GM18909 (cell line): Measurements from ENCODE around the gene OR6K6.
A peak's percentile ranks its signal among the peaks of the same experiment; 100 is the strongest.

ENCODE experiments used
- ATAC-seq: cut with Tn5 transposase; IDR thresholded peaks from one replicate; pipeline ENCODE4 v1.9.1; 2021; ENCODE audit warnings: mild to moderate bottlenecking; ENCODE audit not compliant: unreplicated experiment, poor library complexity

Gene OR6K6

DNA sequence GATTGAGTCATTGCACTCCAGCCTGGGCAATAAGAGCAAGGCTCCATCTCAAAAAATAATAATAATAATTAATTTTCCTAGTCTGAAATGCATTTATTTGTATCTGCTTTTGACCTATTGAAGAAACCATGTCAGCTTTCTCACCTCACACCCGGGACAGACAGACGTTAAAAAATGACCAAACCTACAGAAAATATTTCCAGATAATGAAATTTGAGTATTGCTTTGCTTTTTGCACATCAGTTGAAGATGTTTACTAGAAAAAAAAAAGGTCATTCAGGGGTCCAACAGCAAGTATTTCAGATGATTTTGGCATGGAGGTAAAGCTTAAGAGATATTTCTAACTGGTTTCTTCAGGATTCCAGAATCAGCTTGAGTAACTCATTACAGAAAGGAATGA, at the start of gene OR6K6:
TSS of gene OR6K6 (plus strand) at position 301 of the 400 bp plus-strand sequence. CDS start 168 bp downstream, outside the sequence.
- no peak for ATAC-seq

DNA sequence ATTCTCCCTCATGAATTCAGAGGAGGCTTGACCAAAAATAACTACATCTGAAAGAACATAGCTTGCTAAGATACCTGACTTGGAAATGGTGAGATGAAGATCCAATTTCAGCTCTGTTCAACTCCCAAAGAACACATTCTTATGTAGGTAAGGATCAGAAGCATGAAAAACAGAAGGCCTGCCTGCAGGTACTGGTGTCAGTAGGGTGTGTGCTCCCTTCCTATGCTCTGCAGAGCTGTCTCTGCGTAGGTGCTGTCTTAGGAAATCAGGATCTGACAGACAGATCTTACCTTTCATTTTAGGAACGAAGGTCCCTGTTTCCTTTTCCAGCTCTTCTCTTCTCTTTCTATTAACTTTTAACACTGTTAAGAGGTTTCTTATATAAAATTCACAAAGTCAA, 48.4 kb upstream of the OR6K6 start:
- ATAC-seq = no peak

- no peak for ATAC-seq
Measured at GRCh38 chr1:158711098-158711497, 43.4 kb upstream of the OR6K6 start.

- no peak for ATAC-seq
Measured at GRCh38 chr1:158714754-158715153, 39.8 kb upstream of the OR6K6 start.

DNA sequence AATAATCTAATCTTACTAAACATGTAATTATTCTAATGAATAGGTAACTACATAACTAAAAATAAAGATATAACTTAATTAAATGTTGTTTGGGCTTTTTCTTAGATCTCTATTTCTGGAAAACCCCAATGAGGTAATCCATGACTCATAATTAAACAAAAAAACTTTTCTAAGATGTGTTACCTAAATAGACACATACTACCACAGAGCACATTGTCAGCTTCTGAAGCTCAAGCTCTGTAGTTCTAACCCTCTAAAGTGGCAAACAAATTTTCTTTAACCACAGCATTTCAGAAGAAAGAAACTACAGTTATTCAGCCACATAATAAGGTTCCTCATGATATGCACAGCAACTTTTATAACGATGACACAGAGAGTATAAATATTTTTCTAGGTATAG, 38.2 kb upstream of the OR6K6 start:
- ATAC-seq = peak; percentile 44

GRCh38 chr1:158717344-158717743, 37.2 kb upstream of the OR6K6 start:
- no peak for ATAC-seq

- no peak for ATAC-seq
Measured at GRCh38 chr1:158719664-158720063, 34.9 kb upstream of the OR6K6 start.

GRCh38 chr1:158720620-158721019, 33.9 kb upstream of the OR6K6 start, which contains the start of gene OR6K3:
TSS of gene OR6K3 (minus strand) at chr1:158720720. CDS start at chr1:158718115, 2,605 bp downstream.
- ATAC-seq = no peak

DNA sequence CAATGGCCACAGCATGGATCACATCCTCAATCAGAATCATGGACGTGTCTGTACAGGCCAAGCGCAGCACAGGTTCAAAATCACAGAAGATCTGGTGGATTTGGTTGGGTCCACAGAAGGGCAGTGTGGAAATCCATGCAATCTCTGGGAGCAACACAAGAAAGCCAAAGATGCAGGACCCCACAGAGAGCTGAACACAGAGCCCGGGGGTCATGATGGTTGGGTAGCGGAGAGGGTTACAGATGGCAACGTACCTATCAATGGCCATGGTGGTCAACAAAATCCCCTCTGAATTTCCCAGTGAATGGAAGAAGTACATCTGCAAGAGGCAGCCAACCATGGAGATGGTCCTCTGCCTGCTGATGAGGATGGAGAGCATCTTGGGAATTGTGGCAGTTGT, 30.1 kb upstream of the OR6K6 start:
- no peak for ATAC-seq

- no peak for ATAC-seq
Measured at GRCh38 chr1:158728510-158729225, 25.9 kb upstream of the OR6K6 start.

- no peak for ATAC-seq
Measured at GRCh38 chr1:158730453-158730852, 24.1 kb upstream of the OR6K6 start.

DNA sequence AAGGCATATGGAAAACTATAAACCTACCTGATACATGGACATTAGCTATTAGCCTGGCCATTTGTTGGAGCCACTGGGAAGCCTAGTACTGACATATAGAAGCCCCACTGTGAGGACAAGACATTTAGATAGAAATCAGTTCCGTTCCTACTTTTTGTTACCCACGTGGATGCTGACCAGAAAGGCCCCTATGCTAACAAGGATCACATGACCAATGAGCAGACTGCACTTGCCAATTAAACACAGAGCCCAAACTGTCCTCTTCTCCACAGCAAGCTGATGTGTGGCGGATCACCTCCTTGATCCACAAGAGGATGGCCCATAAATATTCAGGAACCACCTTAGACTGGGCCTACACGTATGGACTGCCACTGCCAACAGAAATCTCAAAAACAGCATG, 22.8 kb upstream of the OR6K6 start:
- no peak for ATAC-seq

GRCh38 chr1:158732524-158732923, 22.0 kb upstream of the OR6K6 start:
- no peak for ATAC-seq

GRCh38 chr1:158735848-158736247, 18.7 kb upstream of the OR6K6 start:
- no peak for ATAC-seq

GRCh38 chr1:158752155-158752712, 2.3 kb upstream of the OR6K6 start:
- ATAC-seq = no peak

DNA sequence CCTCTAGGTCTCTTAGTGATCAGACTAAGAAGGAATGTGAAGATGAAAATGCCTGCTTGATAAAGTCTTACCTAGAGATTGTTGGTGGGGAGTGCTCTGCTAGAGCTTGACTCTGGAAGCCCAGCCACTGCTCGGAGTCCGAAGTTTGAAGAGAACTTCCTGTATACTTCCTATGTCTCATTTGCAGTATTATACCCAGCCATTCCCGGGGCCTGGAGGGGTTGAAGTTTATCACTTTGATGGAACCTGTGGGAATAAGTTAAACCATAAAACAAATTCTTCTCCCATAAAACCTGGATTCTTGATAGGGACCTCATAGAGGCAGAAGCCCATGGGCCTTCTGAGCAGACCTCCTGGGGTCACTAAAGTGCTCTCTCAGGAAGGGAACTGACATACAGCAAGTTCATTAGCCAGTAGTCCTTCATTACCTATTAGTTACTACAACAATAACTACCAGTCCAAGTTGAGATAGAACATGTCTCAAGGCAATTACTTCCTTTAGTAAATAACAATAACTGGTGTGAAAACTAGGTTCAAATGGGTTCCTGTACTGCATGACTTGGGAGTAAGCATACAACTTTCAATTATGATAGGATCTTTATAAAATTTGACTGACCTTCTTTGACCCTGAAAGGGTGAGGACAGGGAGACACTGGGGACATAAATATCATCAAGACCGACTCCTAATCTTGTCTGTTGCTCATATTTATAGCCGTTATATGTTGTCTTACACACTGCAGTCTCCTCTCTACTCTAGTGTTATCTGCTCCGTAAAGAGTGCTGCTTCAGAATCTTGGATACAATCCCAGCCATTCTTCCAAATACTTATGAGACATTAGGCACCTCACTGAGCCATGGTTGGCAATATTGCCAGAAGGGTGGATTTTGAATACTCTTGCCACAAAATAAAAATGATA, 17.7 kb downstream of the OR6K6 start, which contains the start of gene OR6N1:
TSS of gene OR6N1 (minus strand) at position 246 of the 917 bp plus-strand sequence. CDS start 5,513 bp downstream, outside the sequence.
- ATAC-seq = no peak

DNA sequence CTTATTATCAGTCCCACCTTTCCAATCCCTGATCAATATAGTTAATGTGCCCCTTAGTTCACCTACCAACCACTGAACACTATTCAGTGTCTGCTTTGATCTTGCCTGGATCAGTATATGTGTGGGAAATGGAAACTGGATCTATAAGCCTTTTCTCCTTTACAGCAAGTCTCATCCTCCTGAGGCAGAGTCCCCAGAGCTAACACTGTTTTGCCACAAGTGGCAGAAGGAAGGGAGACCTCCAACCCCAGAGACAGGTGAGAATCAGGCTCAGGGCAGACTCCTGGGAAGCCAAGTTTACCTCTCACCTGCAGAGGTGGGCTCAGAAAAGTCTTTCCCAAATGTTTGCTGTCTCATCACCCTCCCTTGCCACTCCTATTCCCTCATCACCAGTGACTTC, 26.6 kb downstream of the OR6K6 start, which contains the start of gene OR6N2:
TSS of gene OR6N2 (minus strand) at position 101 of the 400 bp plus-strand sequence. CDS start 3,569 bp downstream, outside the sequence.
- ATAC-seq = no peak

GRCh38 chr1:158793604-158794003, 39.1 kb downstream of the OR6K6 start:
- peak; percentile 53 for ATAC-seq

DNA sequence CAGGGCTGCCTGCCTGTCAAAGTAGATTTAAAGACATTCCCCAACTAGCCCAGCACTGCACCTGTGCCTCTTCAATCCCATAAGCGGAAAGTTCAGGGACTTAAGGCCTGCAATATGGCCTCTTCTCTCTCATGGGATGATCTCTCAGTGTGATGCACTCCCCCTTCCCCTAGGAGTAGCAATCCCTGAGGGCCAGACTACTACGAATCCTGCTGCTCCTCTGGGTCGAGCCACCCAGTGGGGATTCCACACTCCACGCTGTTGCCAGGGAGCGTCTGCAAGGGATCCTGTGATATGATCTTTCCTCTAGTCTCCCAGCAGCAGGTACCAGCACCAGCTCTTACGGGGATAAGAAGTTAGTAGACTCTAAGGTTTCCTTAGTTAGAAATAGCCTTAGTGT, 39.7 kb downstream of the OR6K6 start:
- no peak for ATAC-seq

DNA sequence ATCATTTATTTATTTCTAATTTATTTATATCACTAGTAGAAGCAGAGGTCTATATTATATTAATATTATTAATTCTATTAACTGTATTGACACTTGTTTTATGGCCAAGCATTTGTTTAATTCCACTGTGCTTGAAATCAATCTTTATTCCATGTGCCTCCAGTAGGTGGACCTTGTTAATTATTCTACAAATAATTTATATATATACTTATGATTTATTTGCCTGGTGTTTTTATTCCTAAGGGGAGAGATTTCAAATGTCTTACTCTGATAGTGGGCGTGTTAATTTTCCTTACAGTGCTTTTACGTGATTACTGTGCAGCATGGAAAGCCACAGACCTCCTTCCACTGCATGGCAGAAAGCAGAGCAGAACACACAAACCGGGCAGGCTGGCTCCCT, 44.0 kb downstream of the OR6K6 start:
- ATAC-seq = no peak

GRCh38 chr1:158799689-158800088, 45.2 kb downstream of the OR6K6 start:
- no peak for ATAC-seq
